Spleen (tissue), 7 donors: Measurements from ENCODE around the gene SMU1.

Source experiments
- CTCF ChIP-seq, 11 experiments: fragments of 200-600 bp in 7 of 11; fragments of 450-650 bp in 4 of 11; sonication (generic) in 4 of 11; IDR thresholded peaks in 8 of 11; conservative IDR thresholded peaks in 3 of 11; 1 replicate in 7 of 11; 2 replicates in 4 of 11; pipeline versions ENCODE4 v1.4.0 to v1.8.0; 2016 to 2021; ENCODE audit warnings: antibody characterized with exemption in 11 of 11, inconsistent platforms in 4 of 11, mild to moderate bottlenecking in 1 of 11
- POLR2A ChIP-seq, 3 donors: fragments of 450-650 bp; IDR thresholded peaks; one replicate each; pipeline ENCODE4 v1.5.1; 2017; ENCODE audit warnings: antibody characterized with exemption in 3 of 3, mild to moderate bottlenecking in 1 of 3
- POLR2AphosphoS5 ChIP-seq, 3 donors: sonication (generic); formaldehyde crosslinking; IDR thresholded peaks; one replicate each; pipeline ENCODE4 v1.5.1; 2017; ENCODE audit warnings: antibody characterized with exemption in 3 of 3
- donor health status: DM: no; HTN: no; CAD: no; lungs with moderate emphysema.
- donor health status: DM: no; HTN: no; CAD: no.
- donor health status: DM: no; HTN: no; CAD: no.

DNA sequence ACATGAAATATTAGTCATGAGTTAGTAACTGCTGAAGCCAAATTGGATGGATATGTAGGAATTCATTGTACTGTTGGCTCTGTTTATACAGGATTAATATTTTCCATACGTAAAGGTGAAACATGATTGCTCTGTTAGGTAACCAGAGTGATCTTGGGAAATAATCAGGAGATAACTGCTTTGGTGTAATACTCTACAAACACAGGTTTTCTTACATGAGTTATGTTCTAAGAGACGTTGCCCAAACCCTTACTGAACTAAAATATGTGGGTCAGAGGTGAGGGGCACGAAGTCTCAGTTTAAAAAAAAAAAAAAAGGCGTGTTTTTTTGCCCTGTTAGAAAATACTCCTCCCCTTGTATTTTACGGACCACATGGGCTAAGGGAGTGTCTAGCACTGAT lies 43.6 kb downstream of the SMU1 start:
- no peak for TF ChIP-seq CTCF (IDR thresholded peaks at IDR 0.05 in 8 of 11, conservative IDR thresholded peaks at IDR 0.05 in 3 of 11)
- TF ChIP-seq POLR2A (IDR thresholded peaks at IDR 0.05) = no peak
- no peak for TF ChIP-seq POLR2AphosphoS5 (IDR thresholded peaks at IDR 0.05)
